K562 (cell line): ENCODE measurements around the gene OMP. TPM values are rescaled to one million over a fixed set of nuclear protein-coding genes. Genes with fewer than 3 reads are reported as not detected.
"Not testable (repeated sequence)": the region's sequence is repeated elsewhere in the genome, so short reads cannot be mapped to it uniquely, and the experiment has no call there.

Experiments
- ATAC-seq: fragments of 200-7000 bp; cut with Tn5 transposase; 3 replicates; pipeline ENCODE4 v1.9.1; 2020; ENCODE audit warnings: moderate library complexity
- BruUV-seq: library from RNA; stranded (reverse); fragments of 400-500 nt; replicated peaks from 2 replicates; lab custom pipeline; 2021; lab: Mats Ljungman, UMichigan
- CTCF ChIA-PET: fragments of 300-600 bp; formaldehyde crosslinking; extraction: SDS; loops from one replicate; lab custom pipeline; 2021; ENCODE audit warnings: low intra/inter-chr PET ratio; lab: Yijun Ruan, JAX
- POLR2A ChIA-PET: fragments of 300-600, 350-650 bp; sonication (Branson Sonifier 250); formaldehyde crosslinking; extraction: SDS; loops from one replicate; lab custom pipeline; 2021; ENCODE audit warnings: antibody characterized with exemption, inconsistent platforms; lab: Yijun Ruan, JAX
- DNase-seq, 4 experiments: peaks; one replicate each; pipeline versions ENCODE4 v3.0.0 to v3.0.0-alpha.2; 2011 to 2018; ENCODE audit warnings: low spot score in 3 of 4, mixed read lengths in 3 of 4; ENCODE audit errors: extremely low read depth in 1 of 4
- FAIRE-seq: peaks from 2 replicates; lab custom pipeline; 2011; peaks lifted over from hg19 to GRCh38; lab: Jason Lieb, UNC
- H2AFZ ChIP-seq: 2 replicates; pipeline ENCODE4 v1.6.0; 2011; ENCODE audit warnings: low read depth, low read length, control low read depth, inconsistent platforms
- H3K27ac ChIP-seq: fragments of 200-600 bp; 3 replicates; pipeline ENCODE4 v1.8.0; 2011; ENCODE audit warnings: low read depth, mild to moderate bottlenecking, control low read depth, inconsistent platforms, low read length, moderate library complexity, mixed read lengths; ENCODE audit errors: extremely low read depth
- H3K27me3 ChIP-seq, 2 experiments: fragments of 300-600 bp in 1 of 2; 2 replicates in 1 of 2; 3 replicates in 1 of 2; pipeline versions ENCODE4 v1.6.0 to v1.8.0; 2011; ENCODE audit warnings: inconsistent platforms in 2 of 2, low read length in 2 of 2, mild to moderate bottlenecking in 1 of 2, mixed read lengths in 1 of 2, moderate library complexity in 1 of 2; ENCODE audit not compliant: control insufficient read depth in 2 of 2, insufficient read depth in 2 of 2
- H3K36me3 ChIP-seq: fragments of 300-600 bp; 3 replicates; pipeline ENCODE4 v1.8.0; 2011; ENCODE audit warnings: mild to moderate bottlenecking, low read length, inconsistent platforms; ENCODE audit not compliant: control insufficient read depth, insufficient read depth
- H3K4me1 ChIP-seq, 2 experiments: fragments of 200-600 bp in 1 of 2; replicated peaks in 1 of 2; 2 replicates in 1 of 2; 3 replicates in 1 of 2; pipeline versions ENCODE4 v1.5.1 to v1.8.0; 2011; ENCODE audit warnings: inconsistent platforms in 2 of 2, low read length in 2 of 2, mild to moderate bottlenecking in 1 of 2, mixed read lengths in 1 of 2, moderate library complexity in 1 of 2; ENCODE audit not compliant: control insufficient read depth in 2 of 2, insufficient read depth in 2 of 2
- H3K4me2 ChIP-seq: 2 replicates; pipeline ENCODE4 v1.6.1; 2011; ENCODE audit warnings: low read length, control low read depth, inconsistent platforms, mixed read lengths; ENCODE audit not compliant: insufficient read depth
- H3K4me3 ChIP-seq: fragments of 200-600 bp; sonication (generic), shearing (Covaris generic); 2 replicates; pipeline ENCODE4 v1.5.1; 2016; ENCODE audit warnings: control low read depth, inconsistent platforms
- H3K79me2 ChIP-seq: fragments of 200-600 bp; 3 replicates; pipeline ENCODE4 v1.8.0; 2011; ENCODE audit warnings: low read length, inconsistent platforms; ENCODE audit not compliant: control insufficient read depth, insufficient read depth
- H3K9ac ChIP-seq, 2 experiments: 2 replicates each; pipeline versions ENCODE4 v1.6.0 to v1.6.1; 2011; ENCODE audit warnings: low read depth in 2 of 2, low read length in 2 of 2, control low read depth in 1 of 2, inconsistent platforms in 1 of 2, mild to moderate bottlenecking in 1 of 2, mixed read lengths in 1 of 2; ENCODE audit not compliant: insufficient read depth in 1 of 2
- H3K9me1 ChIP-seq: one replicate; pipeline ENCODE4 v1.6.0; 2011; ENCODE audit warnings: inconsistent platforms, mild to moderate bottlenecking, low read length, moderate library complexity; ENCODE audit not compliant: control insufficient read depth, insufficient read depth
- H3K9me3 ChIP-seq: replicated peaks from 2 replicates; pipeline ENCODE4 v1.5.1; 2011; ENCODE audit warnings: low read depth, low read length, inconsistent platforms; ENCODE audit not compliant: control insufficient read depth, insufficient read depth
- H4K20me1 ChIP-seq: replicated peaks from 2 replicates; pipeline ENCODE4 v1.6.1; 2011; ENCODE audit warnings: low read length, inconsistent platforms, mixed read lengths; ENCODE audit not compliant: control insufficient read depth, insufficient read depth
- WGBS: fragments of 100-300 bp; shearing (Covaris generic); methylation state at CpG from one replicate; pipeline ENCODE4 v1.1.6; 2016; ENCODE audit warnings: low coverage, mixed read lengths; ENCODE audit not compliant: insufficient coverage; ENCODE audit errors: missing lambda C conversion rate; 5-methylcytosine and 5-hydroxymethylcytosine counted together
- in situ Hi-C: fragments of 300-500 bp; cut with MboI; formaldehyde crosslinking; loops from 4 replicates; pipeline ENCODE4 v1.15.0; 2018; ENCODE audit warnings: inconsistent platforms, mixed read lengths
- intact Hi-C: fragments of 100-400 bp; cut with micrococcal nuclease; formaldehyde crosslinking; loops from 2 replicates; pipeline ENCODE4 v1.14.2; 2022
- polyA plus RNA-seq, 8 experiments: library from polyadenylated mRNA; depleted of rRNA in 4 of 8; stranded (reverse) in 5 of 8; unstranded in 3 of 8; fragments of >200 nt; fragmentation: Nextera tagmentation in 2 of 8; fragmentation: Illumina TruSeq in 1 of 8; extraction: Ambion mirVana in 2 of 8; extraction: Trizol in 1 of 8; gene quantifications; 2 replicates each; pipeline versions ENCODE4 v1.2.1 to v1.2.3, GENCODE V29; 2011 to 2014; ENCODE audit warnings: inconsistent platforms in 1 of 8, missing spikeins in 1 of 8
- total RNA-seq, 7 experiments: library from RNA; depleted of rRNA in 6 of 7; stranded (reverse); fragments of >200 nt in 6 of 7; fragmentation: Illumina TruSeq in 2 of 7; extraction: Trizol in 2 of 7; gene quantifications; 2 replicates each; pipeline versions ENCODE4 v1.2.1 to v1.2.3, GENCODE V29; 2011 to 2021; ENCODE audit warnings: low replicate concordance in 1 of 7
- TF ChIP-seq, protein P1 (sequence below), 2 experiments: fragments of 450-650 bp in 1 of 2; sonication (generic) in 1 of 2; formaldehyde crosslinking in 1 of 2; IDR thresholded peaks; 2 replicates each; pipeline versions ENCODE4 v1.7.1 to v1.9.0; 2016 to 2022; ENCODE audit warnings: inconsistent platforms in 1 of 2, mild to moderate bottlenecking in 1 of 2, missing genetic modification reagents in 1 of 2

The OMP gene
- total and polyA plus RNA-seq, 9 of the 15 experiments (the other 6 are each of a cell fraction or from before 2014, with no cell fraction given): not detected

- H3K79me2 ChIP-seq, in situ Hi-C loops, H3K27ac ChIP-seq, H3K4me3 ChIP-seq, H3K4me2 ChIP-seq, H3K9me3 ChIP-seq, H2AFZ ChIP-seq, BruUV-seq, H3K9me1 ChIP-seq, CTCF ChIA-PET, intact Hi-C loops, H3K9ac ChIP-seq, DNase-seq, ATAC-seq, FAIRE-seq, H3K36me3 ChIP-seq: not testable (repeated sequence)
- 3% methylated on average over 3 of the region's 4 CpGs for WGBS
- H4K20me1 ChIP-seq: peaks cover 15% of the 10 kb centered on the region
- peaks cover 0 to 38% of the 10 kb centered on the region in 2 experiments; a peak in 4 of 5 replicates for H3K27me3 ChIP-seq
- POLR2A ChIA-PET: interaction anchor here (0.6 kb wide), 1 partner anchor 13 kb away, joined by 3 read pairs; no protein-coding TSS in a partner anchor
- TF ChIP-seq, protein P1, sequence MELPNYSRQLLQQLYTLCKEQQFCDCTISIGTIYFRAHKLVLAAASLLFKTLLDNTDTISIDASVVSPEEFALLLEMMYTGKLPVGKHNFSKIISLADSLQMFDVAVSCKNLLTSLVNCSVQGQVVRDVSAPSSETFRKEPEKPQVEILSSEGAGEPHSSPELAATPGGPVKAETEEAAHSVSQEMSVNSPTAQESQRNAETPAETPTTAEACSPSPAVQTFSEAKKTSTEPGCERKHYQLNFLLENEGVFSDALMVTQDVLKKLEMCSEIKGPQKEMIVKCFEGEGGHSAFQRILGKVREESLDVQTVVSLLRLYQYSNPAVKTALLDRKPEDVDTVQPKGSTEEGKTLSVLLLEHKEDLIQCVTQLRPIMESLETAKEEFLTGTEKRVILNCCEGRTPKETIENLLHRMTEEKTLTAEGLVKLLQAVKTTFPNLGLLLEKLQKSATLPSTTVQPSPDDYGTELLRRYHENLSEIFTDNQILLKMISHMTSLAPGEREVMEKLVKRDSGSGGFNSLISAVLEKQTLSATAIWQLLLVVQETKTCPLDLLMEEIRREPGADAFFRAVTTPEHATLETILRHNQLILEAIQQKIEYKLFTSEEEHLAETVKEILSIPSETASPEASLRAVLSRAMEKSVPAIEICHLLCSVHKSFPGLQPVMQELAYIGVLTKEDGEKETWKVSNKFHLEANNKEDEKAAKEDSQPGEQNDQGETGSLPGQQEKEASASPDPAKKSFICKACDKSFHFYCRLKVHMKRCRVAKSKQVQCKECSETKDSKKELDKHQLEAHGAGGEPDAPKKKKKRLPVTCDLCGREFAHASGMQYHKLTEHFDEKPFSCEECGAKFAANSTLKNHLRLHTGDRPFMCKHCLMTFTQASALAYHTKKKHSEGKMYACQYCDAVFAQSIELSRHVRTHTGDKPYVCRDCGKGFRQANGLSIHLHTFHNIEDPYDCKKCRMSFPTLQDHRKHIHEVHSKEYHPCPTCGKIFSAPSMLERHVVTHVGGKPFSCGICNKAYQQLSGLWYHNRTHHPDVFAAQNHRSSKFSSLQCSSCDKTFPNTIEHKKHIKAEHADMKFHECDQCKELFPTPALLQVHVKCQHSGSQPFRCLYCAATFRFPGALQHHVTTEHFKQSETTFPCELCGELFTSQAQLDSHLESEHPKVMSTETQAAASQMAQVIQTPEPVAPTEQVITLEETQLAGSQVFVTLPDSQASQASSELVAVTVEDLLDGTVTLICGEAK (IDR thresholded peaks at IDR 0.05): peak; percentile 40; the same call in 1 of the 2 replicates
- TF ChIP-seq, protein P1 (CRISPR knock-in tag; IDR thresholded peaks at IDR 0.05): not testable (repeated sequence)
- peaks cover 0 to 13% of the 10 kb centered on the region in 2 experiments; a peak in 2 of 5 replicates for H3K4me1 ChIP-seq
Measured at GRCh38 chr11:77097180-77097579, 5.5 kb upstream of the OMP start.
